NCI-H1092 treated with DMSO at 0.1 percent for 48 hours (cell line): ENCODE data around the gene CAPN3.
"Not testable (repeated sequence)": the region's sequence is repeated elsewhere in the genome, so short reads cannot be mapped to it uniquely, and the experiment has no call there.

ENCODE experiments used
- DNase-seq: peaks from one replicate; lab custom pipeline; 2025; lab: John Stamatoyannopoulos, UW

CAPN3 gene

GRCh38 chr15:42359249-42359648, at the start of gene CAPN3:
CAPN3 (plus strand) TSS chr15:42359501; CDS start chr15:42359806, 305 bp downstream.
- DNase-seq = no peak

GRCh38 chr15:42313463-42313862, 45.8 kb upstream of the CAPN3 start:
- DNase-seq = no peak

GRCh38 chr15:42314818-42315217, 44.5 kb upstream of the CAPN3 start:
- no peak for DNase-seq

GRCh38 chr15:42315521-42315920, 43.8 kb upstream of the CAPN3 start:
- DNase-seq = no peak

- DNase-seq = not testable (repeated sequence)
Observed at GRCh38 chr15:42316282-42316805, 43.0 kb upstream of the CAPN3 start.

- no peak for DNase-seq
Observed at GRCh38 chr15:42319206-42319605, 40.1 kb upstream of the CAPN3 start.

GRCh38 chr15:42324308-42324707, 35.0 kb upstream of the CAPN3 start:
- DNase-seq = no peak

GRCh38 chr15:42329161-42329560, 30.1 kb upstream of the CAPN3 start:
- DNase-seq = no peak

GRCh38 chr15:42329992-42330391, 29.3 kb upstream of the CAPN3 start:
- no peak for DNase-seq

GRCh38 chr15:42331235-42331634, 28.1 kb upstream of the CAPN3 start:
- no peak for DNase-seq

- DNase-seq = no peak
Observed at GRCh38 chr15:42332331-42332730, 27.0 kb upstream of the CAPN3 start.

GRCh38 chr15:42335074-42335473, 24.2 kb upstream of the CAPN3 start:
- DNase-seq = no peak

- DNase-seq = not testable (repeated sequence)
Observed at GRCh38 chr15:42336650-42337049, 22.7 kb upstream of the CAPN3 start.

GRCh38 chr15:42337104-42337503, 22.2 kb upstream of the CAPN3 start:
- DNase-seq = not testable (repeated sequence)

- DNase-seq = no peak
Observed at GRCh38 chr15:42338500-42338899, 20.8 kb upstream of the CAPN3 start.

- DNase-seq = no peak
Observed at GRCh38 chr15:42343596-42344232, 15.6 kb upstream of the CAPN3 start.

GRCh38 chr15:42344763-42345162, 14.5 kb upstream of the CAPN3 start:
- DNase-seq = no peak

- no peak for DNase-seq
Observed at GRCh38 chr15:42345504-42345903, 13.8 kb upstream of the CAPN3 start.

- DNase-seq = no peak
Observed at GRCh38 chr15:42348083-42348482, 11.2 kb upstream of the CAPN3 start.

- no peak for DNase-seq
Observed at GRCh38 chr15:42349186-42349585, 10.1 kb upstream of the CAPN3 start.

GRCh38 chr15:42352401-42352800, 6.9 kb upstream of the CAPN3 start:
- DNase-seq = no peak

GRCh38 chr15:42353061-42353460, 6.2 kb upstream of the CAPN3 start:
- DNase-seq = no peak

GRCh38 chr15:42354824-42355223, 4.5 kb upstream of the CAPN3 start:
- no peak for DNase-seq

GRCh38 chr15:42355291-42355690, 4.0 kb upstream of the CAPN3 start:
- no peak for DNase-seq
